ENCODE data around the gene PLEKHF1. TPM values are rescaled to one million over a fixed set of nuclear protein-coding genes. Genes with fewer than 3 reads are reported as not detected.

PLEKHF1 gene
- total RNA-seq, 4 donors from 2014 or later: 69.1 to 164 (median 135) TPM

GRCh38 chr19:29628661-29629385 is 36.4 kb upstream of the PLEKHF1 start:
- H3K36me3 ChIP-seq: no peaks in the 10 kb centered on the region
- H3K9me3 ChIP-seq: no peaks in the 10 kb centered on the region
- H3K27ac ChIP-seq: no peak overlapping the region
- DNase-seq (no peak), ATAC-seq (no peak)
- intact Hi-C loops (cut with DNase I; ENCODE audit: low total_unique reads): no loop called here
- no peak overlapping the region for H3K4me3 ChIP-seq
- no peak for TF ChIP-seq CTCF (IDR thresholded peaks at IDR 0.05 in 4 of 5, conservative IDR thresholded peaks at IDR 0.05 in 1 of 5)
- TF ChIP-seq POLR2A (IDR thresholded peaks at IDR 0.05): no peak
- no peaks in the 10 kb centered on the region for H3K4me1 ChIP-seq
- no peaks in the 10 kb centered on the region for H3K27me3 ChIP-seq
- in situ Hi-C loops (cut with MboI; ENCODE audit: low sequenced_read_pairs in 4 of 4): no loop called here

- no peak for DNase-seq
Measured at GRCh38 chr19:29629836-29630534, 35.3 kb upstream of the PLEKHF1 start.

GRCh38 chr19:29630655-29631054 is 34.6 kb upstream of the PLEKHF1 start:
- Histone ChIP-seq H3K27ac (no peak overlapping the region), H3K4me1 (no peaks in the 10 kb centered on the region), H3K36me3 (no peaks in the 10 kb centered on the region), H3K27me3 (no peaks in the 10 kb centered on the region), H3K9me3 (no peaks in the 10 kb centered on the region), H3K4me3 (no peak overlapping the region)
- ATAC-seq (no peak), DNase-seq (no peak)
- in situ Hi-C loops (cut with MboI; ENCODE audit: low sequenced_read_pairs in 4 of 4): no loop called here
- intact Hi-C loops (cut with DNase I; ENCODE audit: low total_unique reads): no loop called here
- TF ChIP-seq POLR2A (IDR thresholded peaks at IDR 0.05): no peak
- no peak for TF ChIP-seq CTCF (IDR thresholded peaks at IDR 0.05 in 4 of 5, conservative IDR thresholded peaks at IDR 0.05 in 1 of 5)

More at GRCh38 chr19:29629836-29630534, 35.3 kb upstream of the PLEKHF1 start:
- Histone ChIP-seq H3K36me3 (no peaks in the 10 kb centered on the region), H3K4me3 (no peak overlapping the region), H3K9me3 (no peaks in the 10 kb centered on the region), H3K27me3 (no peaks in the 10 kb centered on the region), H3K27ac (no peak overlapping the region), H3K4me1 (no peaks in the 10 kb centered on the region)
- no peak for ATAC-seq
- in situ Hi-C loops (cut with MboI; ENCODE audit: low sequenced_read_pairs in 4 of 4): no loop called here
- intact Hi-C loops (cut with DNase I; ENCODE audit: low total_unique reads): no loop called here
- TF ChIP-seq POLR2A (IDR thresholded peaks at IDR 0.05) (no peak), CTCF (IDR thresholded peaks at IDR 0.05 in 4 of 5, conservative IDR thresholded peaks at IDR 0.05 in 1 of 5) (no peak)

GRCh38 chr19:29631450-29631849 is 33.8 kb upstream of the PLEKHF1 start:
- no peak for DNase-seq
- Histone ChIP-seq H3K9me3 (no peaks in the 10 kb centered on the region), H3K36me3 (no peaks in the 10 kb centered on the region), H3K4me1 (no peaks in the 10 kb centered on the region), H3K27me3 (no peaks in the 10 kb centered on the region), H3K27ac (no peak overlapping the region), H3K4me3 (no peak overlapping the region)
- ATAC-seq: no peak
- TF ChIP-seq POLR2A (IDR thresholded peaks at IDR 0.05) (no peak), CTCF (IDR thresholded peaks at IDR 0.05 in 4 of 5, conservative IDR thresholded peaks at IDR 0.05 in 1 of 5) (no peak)
- in situ Hi-C loops (cut with MboI; ENCODE audit: low sequenced_read_pairs in 4 of 4): no loop called here
- intact Hi-C loops (cut with DNase I; ENCODE audit: low total_unique reads): no loop called here

Data from gastrocnemius medialis (tissue), 4 donors.